ENCODE measurements around the gene NEURL3. TPM values are rescaled to one million over a fixed set of nuclear protein-coding genes. Genes with fewer than 3 reads are reported as not detected.
"Not testable (repeated sequence)": the region's sequence is repeated elsewhere in the genome, so short reads cannot be mapped to it uniquely, and the experiment has no call there.

NEURL3 gene
- total RNA-seq, 1 donor from 2014 or later, result 9.0 TPM

GRCh38 chr2:96506907-96507240 lies 1.7 kb upstream of the NEURL3 start:
- no peak for DNase-seq (ENCODE audit: low read depth)

- DNase-seq (ENCODE audit: low read depth), result peak; percentile 39
Observed at GRCh38 chr2:96506016-96506906, 1.1 kb upstream of the NEURL3 start.

- DNase-seq (ENCODE audit: low read depth), result no peak
Observed at GRCh38 chr2:96503637-96504243, 1.4 kb downstream of the NEURL3 start.

GRCh38 chr2:96502891-96503636 lies 2.1 kb downstream of the NEURL3 start:
- peak; percentile 32 for DNase-seq (ENCODE audit: low read depth)

- DNase-seq (ENCODE audit: low read depth), result no peak
Observed at GRCh38 chr2:96501886-96502810, 3.0 kb downstream of the NEURL3 start.

GRCh38 chr2:96501471-96501874 lies 3.7 kb downstream of the NEURL3 start:
- no peak for DNase-seq (ENCODE audit: low read depth)

- DNase-seq (ENCODE audit: low read depth), result no peak
Observed at GRCh38 chr2:96500385-96501066, 4.6 kb downstream of the NEURL3 start.

- DNase-seq (ENCODE audit: low read depth), result no peak
Observed at GRCh38 chr2:96499061-96499960, 5.8 kb downstream of the NEURL3 start.

GRCh38 chr2:96498611-96499010 lies 6.5 kb downstream of the NEURL3 start:
- not testable (repeated sequence) for DNase-seq (ENCODE audit: low read depth)

GRCh38 chr2:96498021-96498431 lies 7.1 kb downstream of the NEURL3 start:
- DNase-seq (ENCODE audit: low read depth), result no peak

- DNase-seq (ENCODE audit: low read depth), result no peak
Observed at GRCh38 chr2:96495982-96496629, 9.1 kb downstream of the NEURL3 start.

GRCh38 chr2:96494188-96494587 lies 11.0 kb downstream of the NEURL3 start:
- no peak for DNase-seq (ENCODE audit: low read depth)

- DNase-seq (ENCODE audit: low read depth), result peak; percentile 97
Observed at GRCh38 chr2:96493072-96493471, 12.1 kb downstream of the NEURL3 start.

GRCh38 chr2:96491860-96492497 lies 13.2 kb downstream of the NEURL3 start:
- no peak for DNase-seq (ENCODE audit: low read depth)

- DNase-seq (ENCODE audit: low read depth), result no peak
Observed at GRCh38 chr2:96489663-96490062, 15.5 kb downstream of the NEURL3 start.

- no peak for DNase-seq (ENCODE audit: low read depth)
Observed at GRCh38 chr2:96489261-96489660, 15.9 kb downstream of the NEURL3 start.

GRCh38 chr2:96486696-96487095 lies 18.5 kb downstream of the NEURL3 start:
- no peak for DNase-seq (ENCODE audit: low read depth)

- peak; percentile 96 for DNase-seq (ENCODE audit: low read depth)
Observed at GRCh38 chr2:96485751-96486651, 19.2 kb downstream of the NEURL3 start.

Measured in renal cortical epithelial cell (primary cell).